SK-N-SH (cell line): ENCODE data around the gene ZFTA. TPM values are rescaled to one million over a fixed set of nuclear protein-coding genes. Genes with fewer than 3 reads are reported as not detected.

Source experiments
- CTCF ChIA-PET: fragments of 300-600, 350-600 bp; formaldehyde crosslinking; extraction: SDS; loops from one replicate; lab custom pipeline; 2021; lab: Yijun Ruan, JAX
- POLR2A ChIA-PET: fragments of 350-600 bp; sonication (Branson Sonifier 250); formaldehyde crosslinking; extraction: SDS; loops from one replicate; lab custom pipeline; 2020; ENCODE audit warnings: antibody characterized with exemption, inconsistent platforms; lab: Yijun Ruan, JAX
- DNase-seq: peaks from one replicate; pipeline ENCODE4 v3.0.0; 2012
- H2AFZ ChIP-seq: fragments of 200-600 bp; sonication (generic); 2 replicates; pipeline ENCODE4 v1.8.1; 2016; ENCODE audit warnings: antibody characterized with exemption, mild to moderate bottlenecking, low read depth
- H3F3A ChIP-seq: fragments of 200-600 bp; sonication (generic); replicated peaks from 2 replicates; pipeline ENCODE3; 2016; ENCODE audit warnings: antibody characterized with exemption, mild to moderate bottlenecking; ENCODE audit not compliant: insufficient read depth
- H3K27ac ChIP-seq, 2 experiments: fragments of 200-500 bp in 1 of 2; fragments of 200-600 bp in 1 of 2; sonication (Bioruptor generic) in 1 of 2; sonication (generic), shearing (Covaris generic) in 1 of 2; 2 replicates each; pipeline versions ENCODE4 v1.5.1 to v1.6.1; 2014 to 2016; ENCODE audit warnings: low read depth in 2 of 2, inconsistent platforms in 1 of 2, low read length in 1 of 2, mild to moderate bottlenecking in 1 of 2, mixed read lengths in 1 of 2
- H3K27me3 ChIP-seq: fragments of 200-600 bp; sonication (generic), shearing (Covaris generic); 2 replicates; pipeline ENCODE4 v1.6.1; 2016; ENCODE audit warnings: mixed run types; ENCODE audit not compliant: insufficient read depth
- H3K36me3 ChIP-seq, 2 experiments: fragments of 200-500 bp in 1 of 2; fragments of 200-600 bp in 1 of 2; sonication (Bioruptor generic) in 1 of 2; sonication (generic) in 1 of 2; replicated peaks in 1 of 2; 2 replicates each; pipeline versions ENCODE3 to v1.5.1; 2014 to 2016; ENCODE audit warnings: low read length in 1 of 2, mild to moderate bottlenecking in 1 of 2; ENCODE audit not compliant: insufficient read depth in 2 of 2, control insufficient read depth in 1 of 2
- H3K4me1 ChIP-seq, 2 experiments: fragments of 200-500 bp in 1 of 2; fragments of 200-600 bp in 1 of 2; sonication (Bioruptor generic) in 1 of 2; sonication (generic), shearing (Covaris generic) in 1 of 2; 2 replicates each; pipeline versions ENCODE4 v1.5.1 to v1.6.1; 2014 to 2016; ENCODE audit warnings: low read depth in 1 of 2, low read length in 1 of 2, mixed run types in 1 of 2; ENCODE audit not compliant: insufficient read depth in 2 of 2, control insufficient read depth in 1 of 2
- H3K4me2 ChIP-seq: fragments of 200-600 bp; sonication (generic), shearing (Covaris generic); 2 replicates; pipeline ENCODE4 v1.6.1; 2017; ENCODE audit warnings: mixed run types
- H3K4me3 ChIP-seq, 2 experiments: fragments of 200-500 bp in 1 of 2; fragments of 200-600 bp in 1 of 2; sonication (Bioruptor generic) in 1 of 2; sonication (generic), shearing (Covaris generic) in 1 of 2; 2 replicates each; pipeline versions ENCODE4 v1.5.1 to v1.8.1; 2014 to 2016; ENCODE audit warnings: low read depth in 2 of 2, inconsistent platforms in 1 of 2, low read length in 1 of 2, mild to moderate bottlenecking in 1 of 2, mixed read lengths in 1 of 2, moderate library complexity in 1 of 2
- H3K79me2 ChIP-seq: fragments of 200-600 bp; sonication (generic); 2 replicates; pipeline ENCODE4 v1.8.1; 2017; ENCODE audit warnings: mild to moderate bottlenecking; ENCODE audit not compliant: insufficient read depth
- H3K9ac ChIP-seq: fragments of 200-600 bp; sonication (generic); 2 replicates; pipeline ENCODE4 v1.6.1; 2017; ENCODE audit warnings: mixed run types
- H3K9me2 ChIP-seq: fragments of 200-600 bp; sonication (generic); 2 replicates; pipeline ENCODE4 v1.6.1; 2017; ENCODE audit warnings: mixed run types
- H3K9me3 ChIP-seq: fragments of 200-600 bp; sonication (generic); 2 replicates; pipeline ENCODE4 v1.6.1; 2017; ENCODE audit warnings: mixed run types, mild to moderate bottlenecking, moderate library complexity
- H4K20me1 ChIP-seq: fragments of 200-600 bp; sonication (generic); 2 replicates; pipeline ENCODE4 v1.6.1; 2017; ENCODE audit warnings: mild to moderate bottlenecking, mixed run types; ENCODE audit not compliant: insufficient read depth
- CTCF ChIP-seq: fragments of 200-600 bp; sonication (generic); IDR thresholded peaks from 2 replicates; pipeline ENCODE4 v1.6.1; 2017; ENCODE audit warnings: antibody characterized with exemption, mild to moderate bottlenecking, moderate library complexity
- FOSL2 ChIP-seq: IDR thresholded peaks from 2 replicates; pipeline ENCODE4 v1.4.0; 2012; ENCODE audit warnings: low read depth, mild to moderate bottlenecking, moderate library complexity, borderline replicate concordance
- FOXJ3 ChIP-seq: sonication (generic); formaldehyde crosslinking; IDR thresholded peaks from 2 replicates; pipeline ENCODE4 v1.5.1; 2020; ENCODE audit warnings: mild to moderate bottlenecking, missing genetic modification reagents
- GATA2 ChIP-seq: sonication (generic); formaldehyde crosslinking; IDR thresholded peaks from 2 replicates; pipeline ENCODE4 v1.5.0; 2020; ENCODE audit warnings: mild to moderate bottlenecking, missing genetic modification reagents
- NFIC ChIP-seq: IDR thresholded peaks from 2 replicates; pipeline ENCODE4 v1.4.0; 2012; ENCODE audit warnings: borderline replicate concordance
- TCF12 ChIP-seq: IDR thresholded peaks from 2 replicates; pipeline ENCODE4 v1.4.0; 2012
- WGBS: methylation state at CpG from one replicate; pipeline ENCODE4 v1.1.6; 2017; ENCODE audit warnings: low lambda C conversion rate; 5-methylcytosine and 5-hydroxymethylcytosine counted together
- polyA plus RNA-seq, 3 experiments: library from polyadenylated mRNA; depleted of rRNA; stranded (reverse); fragments of >200 nt; gene quantifications; 2 replicates each; pipeline ENCODE4 v1.2.3, GENCODE V29; 2012
- TF ChIP-seq, protein P1 (sequence below): IDR thresholded peaks from 2 replicates; pipeline ENCODE4 v1.6.1; 2012; ENCODE audit warnings: mild to moderate bottlenecking, low read depth, low read length, moderate library complexity
- TF ChIP-seq, protein P2 (sequence below): IDR thresholded peaks from 2 replicates; pipeline ENCODE4 v1.4.0; 2012; ENCODE audit warnings: low read depth, borderline replicate concordance
- TF ChIP-seq, protein P3 (sequence below): IDR thresholded peaks from 2 replicates; pipeline ENCODE4 v1.4.0; 2012; ENCODE audit warnings: low read depth

The ZFTA gene
- polyA plus RNA-seq, 1 of the 3 experiments (the other 2 are of a cell fraction), result 8.7 TPM

DNA sequence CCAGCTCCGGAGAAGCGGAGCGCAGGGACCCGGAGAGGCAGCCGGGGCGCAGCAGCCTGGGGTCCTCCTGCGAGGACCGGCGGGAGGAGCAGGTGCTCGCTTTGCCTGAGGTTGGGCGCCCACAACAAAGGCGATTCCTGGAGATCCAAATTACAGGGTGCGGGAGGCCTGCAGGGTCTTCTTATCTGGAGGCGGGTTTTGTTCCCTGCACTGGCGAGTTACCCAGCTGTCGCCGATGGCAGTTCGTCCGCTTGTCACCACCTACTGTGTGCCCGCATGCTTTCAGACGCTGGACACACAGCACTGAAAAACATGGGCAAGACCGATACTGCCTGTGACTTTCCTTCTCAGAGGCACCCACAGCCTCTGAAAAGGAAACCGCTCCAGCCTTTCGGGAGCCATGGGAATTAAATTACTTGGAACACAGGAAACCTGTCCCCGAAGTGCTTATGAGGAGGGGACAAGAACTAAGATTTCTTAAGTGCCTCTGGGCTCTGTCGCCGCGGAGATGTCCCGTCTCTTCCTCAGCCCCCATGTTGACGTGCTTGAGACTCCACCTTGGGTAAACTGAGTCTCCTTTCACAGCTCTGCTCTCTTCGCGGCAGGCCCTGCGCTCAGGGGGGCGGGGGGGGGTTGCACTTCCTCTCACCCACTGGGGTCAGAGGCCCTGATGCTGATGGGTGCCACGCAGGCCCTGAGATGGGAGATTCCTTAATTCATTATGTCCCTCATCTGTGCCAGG, 1.3 kb upstream of the ZFTA start:
- H3K9me2 ChIP-seq, result no peaks in the 10 kb centered on the region
- H3F3A ChIP-seq, result peaks cover 5% of the 10 kb centered on the region
- peak overlapping the region; percentile 63; the same call in 1 of the 2 replicates for H3K9ac ChIP-seq
- ChIA-PET POLR2A (interaction anchor here (1.5 kb wide), 1 partner anchor 43 kb away, joined by 4 read pairs; no protein-coding TSS in a partner anchor), CTCF (interaction anchor here (0.8 to 4.7 kb wide), 15 partner anchors 9 to 261 kb away, joined by 3 to 43 read pairs (median 9); partner anchors contain the start of genes ATL3 and MARK2)
- no peaks in the 10 kb centered on the region for H3K27me3 ChIP-seq
- WGBS, result 73% methylated on average over 20 of the region's 35 CpGs
- no peaks in the 10 kb centered on the region for H3K9me3 ChIP-seq
- no peak for TF ChIP-seq FOSL2
- TF ChIP-seq, protein P1, sequence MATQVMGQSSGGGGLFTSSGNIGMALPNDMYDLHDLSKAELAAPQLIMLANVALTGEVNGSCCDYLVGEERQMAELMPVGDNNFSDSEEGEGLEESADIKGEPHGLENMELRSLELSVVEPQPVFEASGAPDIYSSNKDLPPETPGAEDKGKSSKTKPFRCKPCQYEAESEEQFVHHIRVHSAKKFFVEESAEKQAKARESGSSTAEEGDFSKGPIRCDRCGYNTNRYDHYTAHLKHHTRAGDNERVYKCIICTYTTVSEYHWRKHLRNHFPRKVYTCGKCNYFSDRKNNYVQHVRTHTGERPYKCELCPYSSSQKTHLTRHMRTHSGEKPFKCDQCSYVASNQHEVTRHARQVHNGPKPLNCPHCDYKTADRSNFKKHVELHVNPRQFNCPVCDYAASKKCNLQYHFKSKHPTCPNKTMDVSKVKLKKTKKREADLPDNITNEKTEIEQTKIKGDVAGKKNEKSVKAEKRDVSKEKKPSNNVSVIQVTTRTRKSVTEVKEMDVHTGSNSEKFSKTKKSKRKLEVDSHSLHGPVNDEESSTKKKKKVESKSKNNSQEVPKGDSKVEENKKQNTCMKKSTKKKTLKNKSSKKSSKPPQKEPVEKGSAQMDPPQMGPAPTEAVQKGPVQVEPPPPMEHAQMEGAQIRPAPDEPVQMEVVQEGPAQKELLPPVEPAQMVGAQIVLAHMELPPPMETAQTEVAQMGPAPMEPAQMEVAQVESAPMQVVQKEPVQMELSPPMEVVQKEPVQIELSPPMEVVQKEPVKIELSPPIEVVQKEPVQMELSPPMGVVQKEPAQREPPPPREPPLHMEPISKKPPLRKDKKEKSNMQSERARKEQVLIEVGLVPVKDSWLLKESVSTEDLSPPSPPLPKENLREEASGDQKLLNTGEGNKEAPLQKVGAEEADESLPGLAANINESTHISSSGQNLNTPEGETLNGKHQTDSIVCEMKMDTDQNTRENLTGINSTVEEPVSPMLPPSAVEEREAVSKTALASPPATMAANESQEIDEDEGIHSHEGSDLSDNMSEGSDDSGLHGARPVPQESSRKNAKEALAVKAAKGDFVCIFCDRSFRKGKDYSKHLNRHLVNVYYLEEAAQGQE, result no peak
- no peak for TF ChIP-seq TCF12
- TF ChIP-seq, protein P2, sequence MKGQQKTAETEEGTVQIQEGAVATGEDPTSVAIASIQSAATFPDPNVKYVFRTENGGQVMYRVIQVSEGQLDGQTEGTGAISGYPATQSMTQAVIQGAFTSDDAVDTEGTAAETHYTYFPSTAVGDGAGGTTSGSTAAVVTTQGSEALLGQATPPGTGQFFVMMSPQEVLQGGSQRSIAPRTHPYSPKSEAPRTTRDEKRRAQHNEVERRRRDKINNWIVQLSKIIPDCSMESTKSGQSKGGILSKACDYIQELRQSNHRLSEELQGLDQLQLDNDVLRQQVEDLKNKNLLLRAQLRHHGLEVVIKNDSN, result no peak
- no peak for TF ChIP-seq NFIC
- TF ChIP-seq FOXJ3 (CRISPR knock-in tag), result no peak
- TF ChIP-seq, protein P3, sequence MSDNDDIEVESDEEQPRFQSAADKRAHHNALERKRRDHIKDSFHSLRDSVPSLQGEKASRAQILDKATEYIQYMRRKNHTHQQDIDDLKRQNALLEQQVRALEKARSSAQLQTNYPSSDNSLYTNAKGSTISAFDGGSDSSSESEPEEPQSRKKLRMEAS, result no peak
- TF ChIP-seq GATA2 (CRISPR knock-in tag), result no peak
- no peak for TF ChIP-seq CTCF
- H3K36me3 ChIP-seq, result peaks cover 0 to 14% of the 10 kb centered on the region in 2 experiments
- no peak for DNase-seq
- H3K4me1 ChIP-seq, result peaks cover 0 to 22% of the 10 kb centered on the region in 2 experiments; a peak in 1 of 4 replicates
- H2AFZ ChIP-seq, result peak overlapping the region; percentile 70; the same call in 1 of the 2 replicates
- peaks cover 18% of the 10 kb centered on the region for H4K20me1 ChIP-seq
- peak overlapping the region; percentile 88 for H3K4me2 ChIP-seq
- peak overlapping the region; percentile 69 to 89 for H3K4me3 ChIP-seq
- H3K27ac ChIP-seq, result no peak overlapping the region; a peak in 1 of 4 replicates
- H3K79me2 ChIP-seq, result peaks cover 27% of the 10 kb centered on the region
